Mesenchymal stem cell (in vitro differentiated cells and primary cell): ENCODE measurements around the gene IGF2R. TPM values are rescaled to one million over a fixed set of nuclear protein-coding genes. Genes with fewer than 3 reads are reported as not detected.
"Not testable (repeated sequence)": the region's sequence is repeated elsewhere in the genome, so short reads cannot be mapped to it uniquely, and the experiment has no call there.

ENCODE experiments used
- DNase-seq: peaks from one replicate; pipeline ENCODE4 v3.0.0-alpha.2; 2013
- H2AFZ ChIP-seq: one replicate; pipeline ENCODE4 v1.6.1; 2013; ENCODE audit warnings: low read depth, mild to moderate bottlenecking, control low read depth, inconsistent platforms, low read length, moderate library complexity
- H2AK5ac ChIP-seq: 2 replicates; pipeline ENCODE4 v1.6.1; 2013; ENCODE audit warnings: low read length, moderate library complexity, mild to moderate bottlenecking, inconsistent platforms; ENCODE audit not compliant: severe bottlenecking
- H2BK120ac ChIP-seq: one replicate; pipeline ENCODE4 v1.6.1; 2013; ENCODE audit warnings: low read depth, mild to moderate bottlenecking, inconsistent platforms, low read length, moderate library complexity
- H2BK12ac ChIP-seq, 2 experiments: one replicate each; pipeline ENCODE4 v1.6.1; 2013; ENCODE audit warnings: inconsistent platforms in 2 of 2, low read length in 2 of 2, mild to moderate bottlenecking in 2 of 2, moderate library complexity in 2 of 2, control low read depth in 1 of 2
- H2BK15ac ChIP-seq: one replicate; pipeline ENCODE4 v1.6.1; 2013; ENCODE audit warnings: mild to moderate bottlenecking, low read depth, inconsistent platforms; ENCODE audit not compliant: poor library complexity, severe bottlenecking
- H2BK5ac ChIP-seq: 2 replicates; pipeline ENCODE4 v1.6.1; 2013; ENCODE audit warnings: low read depth, mild to moderate bottlenecking, low read length, control low read depth, inconsistent platforms; ENCODE audit not compliant: poor library complexity, severe bottlenecking
- H3K14ac ChIP-seq, 2 experiments: one replicate each; pipeline ENCODE4 v1.6.1; 2013; ENCODE audit warnings: inconsistent platforms in 2 of 2, low read length in 2 of 2, control low read depth in 1 of 2, mild to moderate bottlenecking in 1 of 2, moderate library complexity in 1 of 2
- H3K18ac ChIP-seq, 2 experiments: one replicate each; pipeline ENCODE4 v1.6.1; 2013; ENCODE audit warnings: inconsistent platforms in 2 of 2, low read length in 2 of 2, control low read depth in 1 of 2, low read depth in 1 of 2, mild to moderate bottlenecking in 1 of 2
- H3K23ac ChIP-seq, 2 experiments: one replicate each; pipeline ENCODE4 v1.6.1; 2013; ENCODE audit warnings: inconsistent platforms in 2 of 2, low read length in 2 of 2, mild to moderate bottlenecking in 2 of 2, moderate library complexity in 2 of 2, control low read depth in 1 of 2
- H3K27ac ChIP-seq: 2 replicates; pipeline ENCODE4 v1.5.1; 2013; ENCODE audit warnings: mild to moderate bottlenecking, moderate library complexity, low read length, control low read depth, inconsistent platforms; ENCODE audit not compliant: poor library complexity, severe bottlenecking
- H3K27me3 ChIP-seq, 2 experiments: 2 replicates each; pipeline versions ENCODE4 v1.6.1 to v1.7.0; 2013; ENCODE audit warnings: low read length in 2 of 2, mild to moderate bottlenecking in 2 of 2, moderate library complexity in 2 of 2, control low read depth in 1 of 2, inconsistent platforms in 1 of 2; ENCODE audit not compliant: control insufficient read depth in 1 of 2, insufficient read depth in 1 of 2
- H3K36me3 ChIP-seq, 2 experiments: 2 replicates each; pipeline versions ENCODE4 v1.6.1 to v1.7.0; 2013; ENCODE audit warnings: low read length in 2 of 2, control low read depth in 1 of 2, inconsistent platforms in 1 of 2, low read depth in 1 of 2, mild to moderate bottlenecking in 1 of 2; ENCODE audit not compliant: insufficient read depth in 2 of 2, control insufficient read depth in 1 of 2
- H3K4ac ChIP-seq, 2 experiments: one replicate each; pipeline ENCODE4 v1.6.1; 2013; ENCODE audit warnings: inconsistent platforms in 2 of 2, low read length in 2 of 2, mild to moderate bottlenecking in 2 of 2, moderate library complexity in 2 of 2, control low read depth in 1 of 2, low read depth in 1 of 2
- H3K4me1 ChIP-seq: 2 replicates; pipeline ENCODE4 v1.6.1; 2013; ENCODE audit warnings: low read depth, low read length, control low read depth; ENCODE audit not compliant: control insufficient read depth, insufficient read depth
- H3K4me2 ChIP-seq: 2 replicates; pipeline ENCODE4 v1.6.1; 2013; ENCODE audit warnings: low read length, mild to moderate bottlenecking, inconsistent platforms; ENCODE audit not compliant: poor library complexity, severe bottlenecking
- H3K4me3 ChIP-seq, 2 experiments: 2 replicates each; pipeline versions ENCODE4 v1.5.1 to v1.7.0; 2013; ENCODE audit warnings: low read length in 2 of 2, mild to moderate bottlenecking in 2 of 2, control low read depth in 1 of 2, low read depth in 1 of 2; ENCODE audit not compliant: insufficient read depth in 1 of 2
- H3K79me1 ChIP-seq: replicated peaks from 2 replicates; pipeline ENCODE4 v1.6.1; 2013; ENCODE audit warnings: mild to moderate bottlenecking, control low read depth, low read length, inconsistent platforms; ENCODE audit not compliant: poor library complexity, severe bottlenecking
- H3K9ac ChIP-seq: 2 replicates; pipeline ENCODE4 v1.7.0; 2013; ENCODE audit warnings: mild to moderate bottlenecking, low read length, moderate library complexity
- H3K9me3 ChIP-seq: 2 replicates; pipeline ENCODE4 v1.7.0; 2013; ENCODE audit warnings: mild to moderate bottlenecking, low read length; ENCODE audit not compliant: control insufficient read depth
- H4K8ac ChIP-seq: one replicate; pipeline ENCODE4 v1.6.1; 2013; ENCODE audit warnings: inconsistent platforms, mild to moderate bottlenecking, low read length, moderate library complexity
- H4K91ac ChIP-seq: one replicate; pipeline ENCODE4 v1.6.1; 2013; ENCODE audit warnings: mild to moderate bottlenecking, low read length, inconsistent platforms
- WGBS: methylation state at CpG from one replicate; pipeline ENCODE4 v1.1.7; 2013; ENCODE audit warnings: mixed read lengths; 5-methylcytosine and 5-hydroxymethylcytosine counted together
- polyA plus RNA-seq, 2 experiments: library from polyadenylated mRNA; stranded (reverse); fragments of 200-250 nt; gene quantifications; one replicate each; pipeline ENCODE4 v1.2.3, GENCODE V29; 2013

The IGF2R gene, protein sequence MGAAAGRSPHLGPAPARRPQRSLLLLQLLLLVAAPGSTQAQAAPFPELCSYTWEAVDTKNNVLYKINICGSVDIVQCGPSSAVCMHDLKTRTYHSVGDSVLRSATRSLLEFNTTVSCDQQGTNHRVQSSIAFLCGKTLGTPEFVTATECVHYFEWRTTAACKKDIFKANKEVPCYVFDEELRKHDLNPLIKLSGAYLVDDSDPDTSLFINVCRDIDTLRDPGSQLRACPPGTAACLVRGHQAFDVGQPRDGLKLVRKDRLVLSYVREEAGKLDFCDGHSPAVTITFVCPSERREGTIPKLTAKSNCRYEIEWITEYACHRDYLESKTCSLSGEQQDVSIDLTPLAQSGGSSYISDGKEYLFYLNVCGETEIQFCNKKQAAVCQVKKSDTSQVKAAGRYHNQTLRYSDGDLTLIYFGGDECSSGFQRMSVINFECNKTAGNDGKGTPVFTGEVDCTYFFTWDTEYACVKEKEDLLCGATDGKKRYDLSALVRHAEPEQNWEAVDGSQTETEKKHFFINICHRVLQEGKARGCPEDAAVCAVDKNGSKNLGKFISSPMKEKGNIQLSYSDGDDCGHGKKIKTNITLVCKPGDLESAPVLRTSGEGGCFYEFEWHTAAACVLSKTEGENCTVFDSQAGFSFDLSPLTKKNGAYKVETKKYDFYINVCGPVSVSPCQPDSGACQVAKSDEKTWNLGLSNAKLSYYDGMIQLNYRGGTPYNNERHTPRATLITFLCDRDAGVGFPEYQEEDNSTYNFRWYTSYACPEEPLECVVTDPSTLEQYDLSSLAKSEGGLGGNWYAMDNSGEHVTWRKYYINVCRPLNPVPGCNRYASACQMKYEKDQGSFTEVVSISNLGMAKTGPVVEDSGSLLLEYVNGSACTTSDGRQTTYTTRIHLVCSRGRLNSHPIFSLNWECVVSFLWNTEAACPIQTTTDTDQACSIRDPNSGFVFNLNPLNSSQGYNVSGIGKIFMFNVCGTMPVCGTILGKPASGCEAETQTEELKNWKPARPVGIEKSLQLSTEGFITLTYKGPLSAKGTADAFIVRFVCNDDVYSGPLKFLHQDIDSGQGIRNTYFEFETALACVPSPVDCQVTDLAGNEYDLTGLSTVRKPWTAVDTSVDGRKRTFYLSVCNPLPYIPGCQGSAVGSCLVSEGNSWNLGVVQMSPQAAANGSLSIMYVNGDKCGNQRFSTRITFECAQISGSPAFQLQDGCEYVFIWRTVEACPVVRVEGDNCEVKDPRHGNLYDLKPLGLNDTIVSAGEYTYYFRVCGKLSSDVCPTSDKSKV (N-terminal part only)
- polyA plus RNA-seq (2013, experiment 1 of 2) = 109 TPM
- 99.8 TPM for polyA plus RNA-seq (2013, experiment 2 of 2)

DNA sequence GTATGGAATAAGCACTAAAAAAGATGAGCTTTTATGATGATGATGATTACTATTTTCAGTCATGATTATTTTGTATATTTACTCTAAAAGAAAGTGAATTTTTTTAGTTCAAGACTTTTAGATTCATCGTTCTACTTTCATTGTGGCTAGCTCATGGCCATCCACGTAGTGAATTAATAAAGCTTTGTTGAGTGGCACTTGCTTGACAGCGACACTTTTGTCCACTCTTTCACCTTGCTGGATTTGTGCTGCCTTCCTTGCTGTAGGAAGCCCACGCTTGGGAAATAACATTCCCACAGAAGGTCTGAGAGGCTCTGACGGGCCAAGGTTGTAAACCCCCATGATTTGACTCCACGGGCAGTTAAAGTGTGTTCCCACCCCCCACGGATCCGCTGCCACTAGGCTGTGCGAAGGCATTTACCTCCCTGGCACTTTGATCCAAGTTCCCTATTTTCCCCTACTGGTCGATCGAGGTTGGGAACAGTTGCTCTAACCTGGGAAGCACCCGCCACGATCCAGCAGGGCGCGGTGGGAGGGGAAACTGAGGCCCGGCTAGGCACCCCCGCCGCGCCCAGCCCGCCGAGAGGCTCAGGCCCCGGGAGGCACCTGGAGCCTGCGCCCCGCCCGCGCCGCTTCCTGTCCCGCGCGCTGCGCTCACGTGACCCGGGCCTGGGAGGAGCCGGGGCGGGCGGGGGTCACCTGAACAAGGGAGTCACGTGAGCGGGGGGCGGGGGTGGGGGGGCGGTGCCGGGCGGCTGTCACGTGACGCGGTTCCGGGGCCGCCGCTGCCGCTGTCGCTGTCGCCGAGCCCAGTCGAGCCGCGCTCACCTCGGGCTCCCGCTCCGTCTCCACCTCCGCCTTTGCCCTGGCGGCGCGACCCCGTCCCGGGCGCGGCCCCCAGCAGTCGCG, at the start of gene IGF2R:
IGF2R (plus strand) TSS at position 788 of the 909 bp plus-strand sequence. CDS start 165 bp downstream, outside the sequence.
- H3K4ac ChIP-seq = peak within 1 kb of the TSS; percentile 82 to 97
- H3K27me3 ChIP-seq = peaks cover 0 to 5% of the 10 kb centered on the region in 2 experiments
- H3K14ac ChIP-seq = peak within 1 kb of the TSS; percentile 79 to 96
- H3K18ac ChIP-seq = peak within 1 kb of the TSS; percentile 97 to 99
- H4K8ac ChIP-seq = peak within 1 kb of the TSS; percentile 97
- no peaks in the 10 kb centered on the region for H3K36me3 ChIP-seq
- H3K79me1 ChIP-seq = no peaks in the 10 kb centered on the region
- H2BK120ac ChIP-seq = peak within 1 kb of the TSS; percentile 90
- peak within 1 kb of the TSS; percentile 88 for H3K27ac ChIP-seq
- peak within 1 kb of the TSS; percentile 93 for H3K9ac ChIP-seq
- DNase-seq = peak; percentile 83
- H2BK5ac ChIP-seq = peak within 1 kb of the TSS; percentile 70
- peak within 1 kb of the TSS; percentile 80 to 99 for H3K4me3 ChIP-seq
- WGBS = 5% methylated on average over 38 of the region's 68 CpGs
- H3K4me2 ChIP-seq = peak within 1 kb of the TSS; percentile 75
- no peak within 1 kb of the TSS for H2AK5ac ChIP-seq
- H2BK12ac ChIP-seq = peak within 1 kb of the TSS in 1 of 2 experiments; percentile 87
- peaks cover 9% of the 10 kb centered on the region for H3K4me1 ChIP-seq
- H3K23ac ChIP-seq = peak within 1 kb of the TSS; percentile 37 to 98
- peak within 1 kb of the TSS; percentile 33 for H2AFZ ChIP-seq
- H2BK15ac ChIP-seq = peak within 1 kb of the TSS; percentile 85
- peak within 1 kb of the TSS; percentile 83 for H4K91ac ChIP-seq
- no peaks in the 10 kb centered on the region for H3K9me3 ChIP-seq

- H3K4me1 ChIP-seq = no peaks in the 10 kb centered on the region
Observed at GRCh38 chr6:159919800-159920199, 49.1 kb upstream of the IGF2R start.

DNA sequence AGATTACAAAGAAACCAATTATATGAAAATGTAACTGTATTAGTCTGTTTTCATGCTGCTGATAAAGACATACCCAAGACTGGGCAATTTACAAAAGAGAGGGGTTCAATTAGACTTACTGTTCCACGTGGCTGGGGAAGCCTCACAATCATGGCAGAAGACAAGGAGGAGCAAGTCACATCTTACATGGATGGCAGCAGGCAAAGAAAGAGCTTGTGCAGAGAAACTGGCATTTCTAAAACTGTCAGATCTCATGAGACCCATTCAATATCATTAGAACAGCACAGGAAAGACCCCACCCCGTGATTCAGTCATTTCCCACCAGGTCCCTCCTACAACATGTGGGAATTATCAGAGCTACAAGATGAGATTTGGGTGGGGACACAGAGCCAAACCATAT, 44.7 kb upstream of the IGF2R start:
- WGBS = 0% methylated on average over 1 of the region's 2 CpGs
- H2BK12ac ChIP-seq = not testable (repeated sequence)

More at GRCh38 chr6:159919800-159920199, 49.1 kb upstream of the IGF2R start:
- WGBS = 82% methylated on average over 5 of the region's 6 CpGs
- H2BK120ac ChIP-seq = no peak overlapping the region
- no peak overlapping the region for H3K27ac ChIP-seq
- no peak overlapping the region for H2AFZ ChIP-seq
- H4K8ac ChIP-seq = no peak overlapping the region
- H2BK5ac ChIP-seq = no peak overlapping the region
- no peak for DNase-seq
- H3K18ac ChIP-seq = no peak overlapping the region
- H2BK12ac ChIP-seq = no peak overlapping the region
- no peak overlapping the region for H3K4me2 ChIP-seq
- H2AK5ac ChIP-seq = no peak overlapping the region
- H3K9me3 ChIP-seq = no peaks in the 10 kb centered on the region
- no peak overlapping the region for H3K23ac ChIP-seq
- H3K4me3 ChIP-seq = no peak overlapping the region
- H3K79me1 ChIP-seq = no peaks in the 10 kb centered on the region
- no peak overlapping the region for H3K14ac ChIP-seq
- H3K9ac ChIP-seq = no peak overlapping the region
- H4K91ac ChIP-seq = no peak overlapping the region
- peaks cover 0 to 7% of the 10 kb centered on the region in 2 experiments for H3K27me3 ChIP-seq
- H3K36me3 ChIP-seq = no peaks in the 10 kb centered on the region
- H3K4ac ChIP-seq = no peak overlapping the region
- no peak overlapping the region for H2BK15ac ChIP-seq

More for the DNA sequence above, 44.7 kb upstream of the IGF2R start:
- H4K8ac ChIP-seq, H4K91ac ChIP-seq, H3K4ac ChIP-seq, H3K18ac ChIP-seq, H3K9ac ChIP-seq, H2AFZ ChIP-seq, H3K14ac ChIP-seq, DNase-seq, H2AK5ac ChIP-seq, H3K9me3 ChIP-seq, H3K36me3 ChIP-seq, H3K27me3 ChIP-seq, H2BK120ac ChIP-seq, H2BK5ac ChIP-seq, H3K27ac ChIP-seq, H3K4me1 ChIP-seq, H3K23ac ChIP-seq, H3K79me1 ChIP-seq, H3K4me3 ChIP-seq, H2BK15ac ChIP-seq, H3K4me2 ChIP-seq: not testable (repeated sequence)
